Measurements from ENCODE around the gene HOXC12. TPM values are rescaled to one million over a fixed set of nuclear protein-coding genes. Genes with fewer than 3 reads are reported as not detected.

HOXC12 gene
- total RNA-seq, 1 donor from 2014 or later, result not detected

DNA sequence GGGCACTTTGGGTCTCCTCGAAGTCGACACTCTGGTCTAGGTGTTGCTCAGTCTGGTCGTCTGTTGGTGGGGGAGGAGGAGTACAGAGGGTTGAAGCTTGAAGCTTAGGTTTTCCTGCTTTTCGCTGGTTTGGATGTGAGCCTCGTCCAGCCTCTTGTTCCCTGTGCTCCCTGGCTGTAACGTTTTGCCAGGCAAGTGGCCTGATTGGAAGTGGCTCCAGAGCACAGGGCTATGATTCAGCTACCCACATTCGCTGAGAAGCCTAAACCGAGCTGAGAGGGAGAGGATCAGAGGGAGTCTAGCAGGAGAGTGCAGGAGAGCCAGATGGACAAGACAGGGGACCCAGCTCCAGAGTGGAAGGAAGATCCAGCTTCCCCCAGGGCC, 36.4 kb downstream of the HOXC12 start:
- Mint-ChIP-seq H3K4me3 (ENCODE audit: unreplicated experiment) (no peak overlapping the region), H3K27ac (ENCODE audit: unreplicated experiment) (no peak overlapping the region), H3K36me3 (ENCODE audit: low read depth, unreplicated experiment) (no peaks in the 10 kb centered on the region), H3K4me1 (ENCODE audit: low read depth, unreplicated experiment) (no peaks in the 10 kb centered on the region), H3K9me3 (ENCODE audit: unreplicated experiment) (peaks cover 35% of the 10 kb centered on the region), H3K27me3 (ENCODE audit: low read depth, unreplicated experiment) (peaks cover 91% of the 10 kb centered on the region)
- DNase-seq (ENCODE audit: low read depth) (no peak), FAIRE-seq (no peak)
- H2AFZ ChIP-seq (ENCODE audit: low read depth, low read length), result no peak overlapping the region
- H3K4me2 ChIP-seq (ENCODE audit: low read length), result no peak overlapping the region
- H3K27ac ChIP-seq (ENCODE audit: low read depth, low read length), result no peak overlapping the region
- H3K27me3 ChIP-seq (ENCODE audit: insufficient read depth, low read length), result peaks cover 98% of the 10 kb centered on the region
- TF ChIP-seq, protein P1, sequence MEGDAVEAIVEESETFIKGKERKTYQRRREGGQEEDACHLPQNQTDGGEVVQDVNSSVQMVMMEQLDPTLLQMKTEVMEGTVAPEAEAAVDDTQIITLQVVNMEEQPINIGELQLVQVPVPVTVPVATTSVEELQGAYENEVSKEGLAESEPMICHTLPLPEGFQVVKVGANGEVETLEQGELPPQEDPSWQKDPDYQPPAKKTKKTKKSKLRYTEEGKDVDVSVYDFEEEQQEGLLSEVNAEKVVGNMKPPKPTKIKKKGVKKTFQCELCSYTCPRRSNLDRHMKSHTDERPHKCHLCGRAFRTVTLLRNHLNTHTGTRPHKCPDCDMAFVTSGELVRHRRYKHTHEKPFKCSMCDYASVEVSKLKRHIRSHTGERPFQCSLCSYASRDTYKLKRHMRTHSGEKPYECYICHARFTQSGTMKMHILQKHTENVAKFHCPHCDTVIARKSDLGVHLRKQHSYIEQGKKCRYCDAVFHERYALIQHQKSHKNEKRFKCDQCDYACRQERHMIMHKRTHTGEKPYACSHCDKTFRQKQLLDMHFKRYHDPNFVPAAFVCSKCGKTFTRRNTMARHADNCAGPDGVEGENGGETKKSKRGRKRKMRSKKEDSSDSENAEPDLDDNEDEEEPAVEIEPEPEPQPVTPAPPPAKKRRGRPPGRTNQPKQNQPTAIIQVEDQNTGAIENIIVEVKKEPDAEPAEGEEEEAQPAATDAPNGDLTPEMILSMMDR (IDR thresholded peaks at IDR 0.05; ENCODE audit: insufficient read depth, low read depth, low read length), result no peak
- no peak for TF ChIP-seq EZH2 (IDR thresholded peaks at IDR 0.05; ENCODE audit: insufficient read depth, low read length)
- no peak overlapping the region for H3K9ac ChIP-seq (ENCODE audit: low read length)
- H3K9me3 ChIP-seq (ENCODE audit: insufficient read depth, low read depth, low read length), result peaks cover 10% of the 10 kb centered on the region
- H3K36me3 ChIP-seq (ENCODE audit: insufficient read depth, low read length), result no peaks in the 10 kb centered on the region
- H4K20me1 ChIP-seq (ENCODE audit: insufficient read depth, low read length), result no peaks in the 10 kb centered on the region
- no peaks in the 10 kb centered on the region for H3K79me2 ChIP-seq (ENCODE audit: insufficient read depth, low read length)
- peaks cover 4% of the 10 kb centered on the region for H3K4me1 ChIP-seq (ENCODE audit: insufficient read depth, low read length)
- H3K4me3 ChIP-seq (ENCODE audit: insufficient read depth, low read depth, low read length), result no peak overlapping the region

GRCh38 chr12:53992377-53992889, 37.7 kb downstream of the HOXC12 start:
- H3K9me3 ChIP-seq (ENCODE audit: insufficient read depth, low read depth, low read length), result peaks cover 10% of the 10 kb centered on the region
- H3K4me2 ChIP-seq (ENCODE audit: low read length), result no peak overlapping the region
- Mint-ChIP-seq H3K36me3 (ENCODE audit: low read depth, unreplicated experiment) (no peaks in the 10 kb centered on the region), H3K4me3 (ENCODE audit: unreplicated experiment) (no peak overlapping the region), H3K4me1 (ENCODE audit: low read depth, unreplicated experiment) (no peaks in the 10 kb centered on the region), H3K27ac (ENCODE audit: unreplicated experiment) (no peak overlapping the region), H3K27me3 (ENCODE audit: low read depth, unreplicated experiment) (peaks cover 90% of the 10 kb centered on the region), H3K9me3 (ENCODE audit: unreplicated experiment) (peaks cover 30% of the 10 kb centered on the region)
- peaks cover 97% of the 10 kb centered on the region for H3K27me3 ChIP-seq (ENCODE audit: insufficient read depth, low read length)
- H3K79me2 ChIP-seq (ENCODE audit: insufficient read depth, low read length), result no peaks in the 10 kb centered on the region
- FAIRE-seq, result no peak
- no peak for DNase-seq (ENCODE audit: low read depth)
- no peak overlapping the region for H3K9ac ChIP-seq (ENCODE audit: low read length)
- H2AFZ ChIP-seq (ENCODE audit: low read depth, low read length), result no peak overlapping the region
- peaks cover 4% of the 10 kb centered on the region for H3K4me1 ChIP-seq (ENCODE audit: insufficient read depth, low read length)
- no peak overlapping the region for H3K27ac ChIP-seq (ENCODE audit: low read depth, low read length)
- no peaks in the 10 kb centered on the region for H3K36me3 ChIP-seq (ENCODE audit: insufficient read depth, low read length)
- H4K20me1 ChIP-seq (ENCODE audit: insufficient read depth, low read length), result no peaks in the 10 kb centered on the region
- H3K4me3 ChIP-seq (ENCODE audit: insufficient read depth, low read depth, low read length), result no peak overlapping the region
- TF ChIP-seq EZH2 (IDR thresholded peaks at IDR 0.05; ENCODE audit: insufficient read depth, low read length), result no peak
- TF ChIP-seq, protein P1 (IDR thresholded peaks at IDR 0.05; ENCODE audit: insufficient read depth, low read depth, low read length), result no peak

- peaks cover 4% of the 10 kb centered on the region for H3K4me1 ChIP-seq (ENCODE audit: insufficient read depth, low read length)
These were observed 38.7 kb downstream of the HOXC12 start for GRCh38 chr12:53993162-53994008.

More at GRCh38 chr12:53993162-53994008, 38.7 kb downstream of the HOXC12 start:
- H3K4me1 Mint-ChIP-seq (ENCODE audit: low read depth, unreplicated experiment), result no peaks in the 10 kb centered on the region
- H3K9ac ChIP-seq (ENCODE audit: low read length), result no peak overlapping the region
- no peak overlapping the region for H3K4me2 ChIP-seq (ENCODE audit: low read length)
- H3K27me3 ChIP-seq (ENCODE audit: insufficient read depth, low read length), result peaks cover 96% of the 10 kb centered on the region
- DNase-seq (ENCODE audit: low read depth) (no peak), FAIRE-seq (no peak)
- no peak overlapping the region for H3K4me3 ChIP-seq (ENCODE audit: insufficient read depth, low read depth, low read length)
- H3K27me3 Mint-ChIP-seq (ENCODE audit: low read depth, unreplicated experiment), result peaks cover 90% of the 10 kb centered on the region
- H4K20me1 ChIP-seq (ENCODE audit: insufficient read depth, low read length), result no peaks in the 10 kb centered on the region
- TF ChIP-seq, protein P1 (IDR thresholded peaks at IDR 0.05; ENCODE audit: insufficient read depth, low read depth, low read length), result no peak
- TF ChIP-seq EZH2 (IDR thresholded peaks at IDR 0.05; ENCODE audit: insufficient read depth, low read length), result no peak
- no peaks in the 10 kb centered on the region for H3K36me3 ChIP-seq (ENCODE audit: insufficient read depth, low read length)
- no peaks in the 10 kb centered on the region for H3K36me3 Mint-ChIP-seq (ENCODE audit: low read depth, unreplicated experiment)
- H3K79me2 ChIP-seq (ENCODE audit: insufficient read depth, low read length), result no peaks in the 10 kb centered on the region
- peak overlapping the region; percentile 47 for H3K27ac Mint-ChIP-seq (ENCODE audit: unreplicated experiment)
- H2AFZ ChIP-seq (ENCODE audit: low read depth, low read length), result no peak overlapping the region
- no peak overlapping the region for H3K27ac ChIP-seq (ENCODE audit: low read depth, low read length)
- no peak overlapping the region for H3K4me3 Mint-ChIP-seq (ENCODE audit: unreplicated experiment)
- H3K9me3 Mint-ChIP-seq (ENCODE audit: unreplicated experiment), result peaks cover 32% of the 10 kb centered on the region
- H3K9me3 ChIP-seq (ENCODE audit: insufficient read depth, low read depth, low read length), result peaks cover 10% of the 10 kb centered on the region

All from astrocyte (in vitro differentiated cells and primary cell).